ENCODE measurements around the gene RTKN2.

DNA sequence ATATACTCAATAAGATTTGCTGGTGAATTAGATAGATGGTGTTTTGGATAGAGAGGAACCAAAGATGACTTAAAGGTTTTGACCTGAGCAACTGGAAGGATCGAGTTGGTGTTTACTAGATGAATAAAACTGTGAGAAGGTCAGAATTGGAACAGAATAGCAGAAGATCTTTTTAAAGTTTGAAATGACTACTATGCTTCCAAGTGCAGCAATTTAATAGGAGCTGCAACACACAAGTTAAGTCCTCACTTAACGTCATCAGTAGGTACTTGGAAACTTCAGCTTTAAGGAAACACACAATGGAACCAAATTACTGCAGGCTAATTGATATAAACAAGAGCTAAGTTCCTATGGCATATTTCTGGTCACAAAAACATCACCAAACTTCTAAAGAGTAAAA, 86.5 kb downstream of the RTKN2 start:
- TF ChIP-seq, protein P1, sequence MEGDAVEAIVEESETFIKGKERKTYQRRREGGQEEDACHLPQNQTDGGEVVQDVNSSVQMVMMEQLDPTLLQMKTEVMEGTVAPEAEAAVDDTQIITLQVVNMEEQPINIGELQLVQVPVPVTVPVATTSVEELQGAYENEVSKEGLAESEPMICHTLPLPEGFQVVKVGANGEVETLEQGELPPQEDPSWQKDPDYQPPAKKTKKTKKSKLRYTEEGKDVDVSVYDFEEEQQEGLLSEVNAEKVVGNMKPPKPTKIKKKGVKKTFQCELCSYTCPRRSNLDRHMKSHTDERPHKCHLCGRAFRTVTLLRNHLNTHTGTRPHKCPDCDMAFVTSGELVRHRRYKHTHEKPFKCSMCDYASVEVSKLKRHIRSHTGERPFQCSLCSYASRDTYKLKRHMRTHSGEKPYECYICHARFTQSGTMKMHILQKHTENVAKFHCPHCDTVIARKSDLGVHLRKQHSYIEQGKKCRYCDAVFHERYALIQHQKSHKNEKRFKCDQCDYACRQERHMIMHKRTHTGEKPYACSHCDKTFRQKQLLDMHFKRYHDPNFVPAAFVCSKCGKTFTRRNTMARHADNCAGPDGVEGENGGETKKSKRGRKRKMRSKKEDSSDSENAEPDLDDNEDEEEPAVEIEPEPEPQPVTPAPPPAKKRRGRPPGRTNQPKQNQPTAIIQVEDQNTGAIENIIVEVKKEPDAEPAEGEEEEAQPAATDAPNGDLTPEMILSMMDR (IDR thresholded peaks at IDR 0.05; ENCODE audit: low read depth, low read length): no peak
- no peak for TF ChIP-seq EZH2phosphoT487 (IDR thresholded peaks at IDR 0.05; ENCODE audit: low read depth)
